ENCODE data around the gene EXO1. TPM values are rescaled to one million over a fixed set of nuclear protein-coding genes. Genes with fewer than 3 reads are reported as not detected.

The EXO1 gene
- total and polyA plus RNA-seq, 9 donors = 0.12 to 1.3 (median 0.63) TPM

DNA sequence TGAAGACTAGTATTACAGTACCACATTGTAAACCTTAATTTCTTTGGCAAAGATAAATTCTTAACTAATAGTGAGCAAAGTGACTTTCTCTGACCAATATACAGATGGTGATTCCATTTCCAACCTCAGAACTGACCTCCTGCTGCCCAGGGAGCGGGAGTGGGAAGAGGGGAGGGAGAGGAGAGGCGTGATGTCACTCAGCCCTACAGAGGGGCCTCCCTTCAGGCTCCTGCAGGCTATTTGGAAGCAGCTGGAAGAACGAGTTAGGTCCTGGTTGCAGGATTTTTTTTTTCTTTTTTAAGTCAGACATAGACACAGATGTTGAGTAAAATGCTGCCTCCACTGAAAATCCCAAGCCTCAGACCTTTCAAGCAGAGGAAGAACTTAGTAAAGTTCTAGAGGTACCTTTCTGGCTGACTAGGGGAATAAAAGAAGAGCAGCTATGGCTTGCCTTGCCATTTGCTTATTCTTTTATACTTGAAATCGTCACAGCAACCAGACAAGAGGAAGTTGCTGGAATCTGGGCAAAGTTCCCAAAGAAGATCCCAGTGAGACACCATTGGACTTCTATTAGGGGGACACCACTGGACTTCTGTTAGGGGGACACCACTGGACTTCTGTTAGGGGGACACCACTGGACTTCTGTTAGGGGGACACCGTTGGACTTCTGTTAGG, 54.5 kb downstream of the EXO1 start:
- Histone ChIP-seq H3K9me3 (no peaks in the 10 kb centered on the region), H3K27me3 (no peaks in the 10 kb centered on the region), H3K27ac (no peak overlapping the region), H3K4me3 (no peak overlapping the region), H3K4me1 (ENCODE audit: insufficient read depth) (no peaks in the 10 kb centered on the region), H3K36me3 (no peaks in the 10 kb centered on the region)
- no peak for DNase-seq
- TF ChIP-seq, protein P1, sequence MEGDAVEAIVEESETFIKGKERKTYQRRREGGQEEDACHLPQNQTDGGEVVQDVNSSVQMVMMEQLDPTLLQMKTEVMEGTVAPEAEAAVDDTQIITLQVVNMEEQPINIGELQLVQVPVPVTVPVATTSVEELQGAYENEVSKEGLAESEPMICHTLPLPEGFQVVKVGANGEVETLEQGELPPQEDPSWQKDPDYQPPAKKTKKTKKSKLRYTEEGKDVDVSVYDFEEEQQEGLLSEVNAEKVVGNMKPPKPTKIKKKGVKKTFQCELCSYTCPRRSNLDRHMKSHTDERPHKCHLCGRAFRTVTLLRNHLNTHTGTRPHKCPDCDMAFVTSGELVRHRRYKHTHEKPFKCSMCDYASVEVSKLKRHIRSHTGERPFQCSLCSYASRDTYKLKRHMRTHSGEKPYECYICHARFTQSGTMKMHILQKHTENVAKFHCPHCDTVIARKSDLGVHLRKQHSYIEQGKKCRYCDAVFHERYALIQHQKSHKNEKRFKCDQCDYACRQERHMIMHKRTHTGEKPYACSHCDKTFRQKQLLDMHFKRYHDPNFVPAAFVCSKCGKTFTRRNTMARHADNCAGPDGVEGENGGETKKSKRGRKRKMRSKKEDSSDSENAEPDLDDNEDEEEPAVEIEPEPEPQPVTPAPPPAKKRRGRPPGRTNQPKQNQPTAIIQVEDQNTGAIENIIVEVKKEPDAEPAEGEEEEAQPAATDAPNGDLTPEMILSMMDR (IDR thresholded peaks at IDR 0.05) = no peak
- 56 to 61% (median 58%) methylated on average over 5 of the region's 5 CpGs for WGBS, 3 donors
- intact Hi-C loops (cut with DNase I) = loop anchor here in 3 of 4 donors (10.0 kb wide), 2 partner anchors 92 to 102 kb away; partner anchors contain the start of gene MAP1LC3C (in 2 of the 3)

DNA sequence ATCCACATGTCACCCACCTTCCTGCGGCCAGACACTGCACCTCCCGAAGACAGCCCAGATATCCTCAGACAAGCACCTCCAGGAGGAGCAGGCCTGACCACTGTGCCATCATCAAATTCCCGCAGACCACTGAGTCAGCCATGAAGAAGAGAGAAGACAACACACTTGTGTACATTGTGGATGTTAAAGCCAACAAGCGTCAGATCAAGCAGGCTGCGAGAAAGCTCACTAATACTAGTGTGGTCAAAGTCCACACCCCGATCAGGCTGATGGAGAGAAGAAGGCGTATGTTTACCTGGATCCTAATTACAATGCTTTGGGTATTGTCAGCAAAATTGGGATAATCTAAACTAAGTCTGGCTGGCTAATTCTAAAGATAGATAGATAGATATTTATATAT, 68.2 kb downstream of the EXO1 start:
- no peak for DNase-seq
- 93 to 96% (median 95%) methylated on average over 7 of the region's 7 CpGs for WGBS, 3 donors
- H3K4me1 ChIP-seq (ENCODE audit: insufficient read depth) = peaks cover 2% of the 10 kb centered on the region
- H3K9me3 ChIP-seq = no peaks in the 10 kb centered on the region
- TF ChIP-seq, protein P1 (IDR thresholded peaks at IDR 0.05) = no peak
- TF ChIP-seq EP300 (IDR thresholded peaks at IDR 0.05) (no peak), POLR2A (IDR thresholded peaks at IDR 0.05) (no peak)
- intact Hi-C loops (cut with DNase I) = no loop called here
- no peaks in the 10 kb centered on the region for H3K36me3 ChIP-seq
- no peak overlapping the region for H3K4me3 ChIP-seq
- H3K27me3 ChIP-seq = no peaks in the 10 kb centered on the region
- H3K27ac ChIP-seq = no peak overlapping the region

DNA sequence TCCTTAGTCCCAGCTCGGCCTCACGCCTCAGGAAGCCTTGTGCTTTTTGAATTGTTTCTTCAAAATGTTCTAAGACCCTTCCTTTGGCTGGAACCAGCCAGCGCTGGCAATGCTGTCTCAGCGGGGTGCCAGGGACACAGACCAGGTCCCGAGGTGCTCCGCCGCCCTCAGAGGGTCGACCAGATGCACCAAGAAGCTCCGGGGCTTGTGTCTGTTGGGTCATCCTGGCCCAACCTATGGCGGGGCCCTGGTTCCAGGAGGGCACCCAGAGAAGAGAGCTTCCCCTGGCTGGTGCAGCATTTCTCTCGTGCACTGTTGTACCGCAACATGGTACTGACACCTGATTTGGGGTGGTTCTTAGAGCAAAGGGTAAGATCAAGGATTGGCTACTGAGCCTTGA, 69.5 kb downstream of the EXO1 start:
- no peak for DNase-seq
- intact Hi-C loops (cut with DNase I) = no loop called here
- no peaks in the 10 kb centered on the region for H3K9me3 ChIP-seq
- TF ChIP-seq, protein P1 (IDR thresholded peaks at IDR 0.05) = no peak
- TF ChIP-seq EP300 (IDR thresholded peaks at IDR 0.05) (no peak), POLR2A (IDR thresholded peaks at IDR 0.05) (no peak)
- no peak overlapping the region for H3K4me3 ChIP-seq
- no peak overlapping the region for H3K27ac ChIP-seq
- 93 to 94% (median 93%) methylated on average over 12 of the region's 12 CpGs for WGBS, 3 donors
- H3K27me3 ChIP-seq = no peaks in the 10 kb centered on the region
- peaks cover 2% of the 10 kb centered on the region for H3K4me1 ChIP-seq (ENCODE audit: insufficient read depth)
- no peaks in the 10 kb centered on the region for H3K36me3 ChIP-seq

DNA sequence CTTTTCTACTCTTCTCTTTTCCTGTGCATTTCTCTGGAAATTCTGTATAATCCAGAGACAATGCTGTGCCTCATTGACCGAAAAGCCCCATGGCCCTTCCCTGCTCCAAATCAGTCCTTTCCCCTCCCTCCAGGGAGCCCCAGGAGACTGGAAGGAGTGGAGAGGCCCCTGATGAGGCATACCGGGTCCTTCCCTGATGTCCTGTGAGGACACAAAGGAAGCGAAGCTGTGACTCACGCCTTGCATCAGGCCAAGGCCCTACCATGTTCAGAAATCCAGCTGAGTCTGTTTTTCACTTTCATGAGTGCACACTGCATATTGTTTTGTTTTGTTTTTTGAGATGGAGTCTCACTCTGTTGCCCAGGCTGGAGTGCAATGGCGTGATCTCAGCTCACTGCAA, 70.9 kb downstream of the EXO1 start:
- Histone ChIP-seq H3K27ac (no peak overlapping the region), H3K9me3 (no peaks in the 10 kb centered on the region), H3K36me3 (no peaks in the 10 kb centered on the region), H3K4me1 (ENCODE audit: insufficient read depth) (peaks cover 3% of the 10 kb centered on the region), H3K4me3 (no peak overlapping the region), H3K27me3 (no peaks in the 10 kb centered on the region)
- WGBS, 3 donors = 62 to 66% (median 64%) methylated on average over 5 of the region's 5 CpGs
- TF ChIP-seq, protein P1 (IDR thresholded peaks at IDR 0.05) = no peak
- TF ChIP-seq EP300 (IDR thresholded peaks at IDR 0.05) = no peak
- TF ChIP-seq POLR2A (IDR thresholded peaks at IDR 0.05) = no peak
- intact Hi-C loops (cut with DNase I) = no loop called here
- no peak for DNase-seq

Data from ovary (tissue), 9 donors.